Neural progenitor cell (in vitro differentiated cells): ENCODE results near the gene MORN1. TPM values are rescaled to one million over a fixed set of nuclear protein-coding genes. Genes with fewer than 3 reads are reported as not detected.

Source experiments
- DNase-seq: peaks from one replicate; pipeline ENCODE4 v3.0.0-alpha.2; 2016; ENCODE audit warnings: low spot score
- H2AFZ ChIP-seq: fragments of 200-600 bp; sonication (generic); replicated peaks from 2 replicates; pipeline ENCODE4 v1.6.1; 2016; ENCODE audit warnings: antibody characterized with exemption
- H3F3A ChIP-seq: fragments of 200-600 bp; sonication (generic); 2 replicates; pipeline ENCODE4 v1.6.1; 2016; ENCODE audit warnings: antibody characterized with exemption, low read depth
- H3K27ac ChIP-seq: fragments of 200-600 bp; sonication (generic); 2 replicates; pipeline ENCODE4 v1.5.1; 2016; ENCODE audit warnings: mild to moderate bottlenecking
- H3K27me3 ChIP-seq: fragments of 200-600 bp; sonication (generic); 2 replicates; pipeline ENCODE4 v1.6.1; 2016; ENCODE audit warnings: mild to moderate bottlenecking, moderate library complexity
- H3K36me3 ChIP-seq: fragments of 200-600 bp; sonication (generic); 2 replicates; pipeline ENCODE4 v1.5.1; 2016
- H3K4me1 ChIP-seq: fragments of 200-600 bp; sonication (generic); 2 replicates; pipeline ENCODE4 v1.6.1; 2016; ENCODE audit warnings: mixed run types
- H3K4me2 ChIP-seq: fragments of 200-600 bp; sonication (generic); 2 replicates; pipeline ENCODE4 v1.6.1; 2016
- H3K4me3 ChIP-seq: fragments of 200-600 bp; sonication (generic); 2 replicates; pipeline ENCODE4 v1.5.1; 2016
- H3K79me2 ChIP-seq: fragments of 200-600 bp; sonication (generic); 2 replicates; pipeline ENCODE4 v1.6.1; 2016; ENCODE audit warnings: low read depth
- H3K9ac ChIP-seq: fragments of 200-600 bp; sonication (generic); 2 replicates; pipeline ENCODE4 v1.6.1; 2016
- H3K9me3 ChIP-seq: fragments of 200-600 bp; sonication (generic); 2 replicates; pipeline ENCODE4 v1.5.1; 2016; ENCODE audit warnings: low read depth
- H4K20me1 ChIP-seq: fragments of 200-600 bp; sonication (generic); 2 replicates; pipeline ENCODE4 v1.6.1; 2016; ENCODE audit warnings: low read depth
- H3K27ac Mint-ChIP-seq: 3 replicates; pipeline ENCODE4 v1.8.0; 2021; ENCODE audit warnings: mixed read lengths
- H3K27me3 Mint-ChIP-seq: 2 replicates; pipeline ENCODE4 v1.8.0; 2022; ENCODE audit warnings: low read depth, mild to moderate bottlenecking, inconsistent platforms, moderate library complexity, mixed read lengths; ENCODE audit not compliant: insufficient read depth
- H3K36me3 Mint-ChIP-seq: 3 replicates; pipeline ENCODE4 v1.8.0; 2021; ENCODE audit warnings: mixed read lengths
- H3K4me1 Mint-ChIP-seq: 3 replicates; pipeline ENCODE4 v1.8.0; 2021; ENCODE audit warnings: mixed read lengths
- H3K4me3 Mint-ChIP-seq: 3 replicates; pipeline ENCODE4 v1.8.0; 2021; ENCODE audit warnings: mild to moderate bottlenecking, moderate library complexity, mixed read lengths
- H3K9me3 Mint-ChIP-seq: 3 replicates; pipeline ENCODE4 v1.8.0; 2020; ENCODE audit warnings: mixed read lengths
- EZH2 ChIP-seq: fragments of 200-600 bp; sonication (generic); IDR thresholded peaks from 2 replicates; pipeline ENCODE4 v1.6.1; 2017; ENCODE audit warnings: antibody characterized with exemption, mild to moderate bottlenecking, moderate library complexity
- EZH2phosphoT487 ChIP-seq: fragments of 200-600 bp; sonication (generic); IDR thresholded peaks from 2 replicates; pipeline ENCODE4 v1.6.1; 2017; ENCODE audit warnings: antibody characterized with exemption
- total RNA-seq: library from RNA; depleted of rRNA; stranded (reverse); fragments of >200 nt; gene quantifications from 2 replicates; pipeline ENCODE4 v1.2.3, GENCODE V29; 2015; ENCODE audit warnings: low replicate concordance
- TF ChIP-seq, protein P1 (sequence below): fragments of 200-600 bp; sonication (generic); IDR thresholded peaks from 2 replicates; pipeline ENCODE4 v1.5.1; 2017; ENCODE audit warnings: antibody characterized with exemption, mild to moderate bottlenecking

The MORN1 gene
- total RNA-seq, 1 donor from 2014 or later = 7.0 TPM

DNA sequence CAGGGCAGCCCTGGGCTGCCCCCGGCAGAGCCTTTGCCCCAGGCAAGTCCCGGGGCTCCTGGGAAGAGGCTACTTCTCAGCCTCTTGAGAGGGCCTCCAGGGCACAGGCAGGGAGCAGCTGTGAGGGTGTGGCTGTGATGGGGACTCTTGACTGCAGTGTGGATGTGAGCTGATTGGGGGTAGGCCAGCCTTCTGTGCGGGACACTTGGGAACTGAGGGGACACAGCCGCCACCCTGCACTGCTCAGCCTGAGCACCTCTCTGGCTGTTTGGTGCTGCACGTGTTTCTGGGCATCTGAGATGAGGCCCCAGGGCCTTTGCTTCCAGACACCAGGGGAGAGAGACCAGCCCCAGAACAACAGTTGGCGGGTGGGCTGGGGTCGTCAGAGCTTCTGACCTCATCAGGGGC, 101.2 kb downstream of the MORN1 start:
- H3K79me2 ChIP-seq = peaks cover 99% of the 10 kb centered on the region
- H3K4me2 ChIP-seq = peak overlapping the region; percentile 16
- no peak overlapping the region for H3K4me3 ChIP-seq
- no peaks in the 10 kb centered on the region for H3K9me3 ChIP-seq
- TF ChIP-seq EZH2phosphoT487 (no peak), EZH2 (no peak)
- TF ChIP-seq, protein P1, sequence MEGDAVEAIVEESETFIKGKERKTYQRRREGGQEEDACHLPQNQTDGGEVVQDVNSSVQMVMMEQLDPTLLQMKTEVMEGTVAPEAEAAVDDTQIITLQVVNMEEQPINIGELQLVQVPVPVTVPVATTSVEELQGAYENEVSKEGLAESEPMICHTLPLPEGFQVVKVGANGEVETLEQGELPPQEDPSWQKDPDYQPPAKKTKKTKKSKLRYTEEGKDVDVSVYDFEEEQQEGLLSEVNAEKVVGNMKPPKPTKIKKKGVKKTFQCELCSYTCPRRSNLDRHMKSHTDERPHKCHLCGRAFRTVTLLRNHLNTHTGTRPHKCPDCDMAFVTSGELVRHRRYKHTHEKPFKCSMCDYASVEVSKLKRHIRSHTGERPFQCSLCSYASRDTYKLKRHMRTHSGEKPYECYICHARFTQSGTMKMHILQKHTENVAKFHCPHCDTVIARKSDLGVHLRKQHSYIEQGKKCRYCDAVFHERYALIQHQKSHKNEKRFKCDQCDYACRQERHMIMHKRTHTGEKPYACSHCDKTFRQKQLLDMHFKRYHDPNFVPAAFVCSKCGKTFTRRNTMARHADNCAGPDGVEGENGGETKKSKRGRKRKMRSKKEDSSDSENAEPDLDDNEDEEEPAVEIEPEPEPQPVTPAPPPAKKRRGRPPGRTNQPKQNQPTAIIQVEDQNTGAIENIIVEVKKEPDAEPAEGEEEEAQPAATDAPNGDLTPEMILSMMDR = no peak
- Mint-ChIP-seq H3K27me3 (peaks cover 6% of the 10 kb centered on the region), H3K9me3 (no peaks in the 10 kb centered on the region), H3K4me3 (no peak overlapping the region), H3K36me3 (peaks cover 8% of the 10 kb centered on the region), H3K27ac (peak overlapping the region; percentile 89), H3K4me1 (peaks cover 38% of the 10 kb centered on the region)
- peaks cover 24% of the 10 kb centered on the region for H3K4me1 ChIP-seq
- H3K27ac ChIP-seq = peak overlapping the region; percentile 49
- H3K9ac ChIP-seq = no peak overlapping the region
- DNase-seq = no peak
- H3K27me3 ChIP-seq = no peaks in the 10 kb centered on the region
- peaks cover 5% of the 10 kb centered on the region for H3F3A ChIP-seq
- H2AFZ ChIP-seq = no peak overlapping the region
- H3K36me3 ChIP-seq = no peaks in the 10 kb centered on the region
- H4K20me1 ChIP-seq = peaks cover 66% of the 10 kb centered on the region

DNA sequence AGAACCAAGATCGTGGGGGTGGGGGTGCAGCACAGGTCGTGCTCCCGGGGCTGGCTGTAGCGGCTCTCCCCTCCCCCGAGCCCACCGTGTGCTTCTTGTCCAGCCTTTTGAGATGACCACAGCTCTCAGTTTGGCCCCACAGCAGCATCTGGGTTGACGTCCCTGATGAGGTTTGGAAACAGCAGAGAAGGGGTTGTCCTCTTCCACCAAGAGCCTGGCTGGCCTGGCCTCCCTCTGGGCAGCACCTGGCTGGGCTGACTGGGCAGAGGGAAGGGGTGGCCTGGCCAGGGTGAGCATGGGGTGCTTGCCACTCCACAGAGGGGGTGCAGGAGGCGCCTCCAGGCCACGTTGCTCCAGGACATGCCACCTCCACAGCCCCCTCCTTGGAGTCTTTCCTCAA, 101.7 kb downstream of the MORN1 start:
- H3K79me2 ChIP-seq = peaks cover 99% of the 10 kb centered on the region
- H3K4me3 ChIP-seq = no peak overlapping the region
- Mint-ChIP-seq H3K9me3 (no peaks in the 10 kb centered on the region), H3K4me1 (peaks cover 38% of the 10 kb centered on the region), H3K4me3 (no peak overlapping the region), H3K27me3 (peaks cover 6% of the 10 kb centered on the region), H3K36me3 (peaks cover 8% of the 10 kb centered on the region), H3K27ac (peak overlapping the region; percentile 89)
- peaks cover 5% of the 10 kb centered on the region for H3F3A ChIP-seq
- H3K27ac ChIP-seq = peak overlapping the region; percentile 49
- no peak for DNase-seq
- peaks cover 24% of the 10 kb centered on the region for H3K4me1 ChIP-seq
- H3K36me3 ChIP-seq = no peaks in the 10 kb centered on the region
- H3K27me3 ChIP-seq = no peaks in the 10 kb centered on the region
- no peak overlapping the region for H2AFZ ChIP-seq
- no peaks in the 10 kb centered on the region for H3K9me3 ChIP-seq
- TF ChIP-seq, protein P1 = no peak
- TF ChIP-seq EZH2 (no peak), EZH2phosphoT487 (no peak)
- H4K20me1 ChIP-seq = peaks cover 71% of the 10 kb centered on the region
- H3K4me2 ChIP-seq = peak overlapping the region; percentile 16
- no peak overlapping the region for H3K9ac ChIP-seq

DNA sequence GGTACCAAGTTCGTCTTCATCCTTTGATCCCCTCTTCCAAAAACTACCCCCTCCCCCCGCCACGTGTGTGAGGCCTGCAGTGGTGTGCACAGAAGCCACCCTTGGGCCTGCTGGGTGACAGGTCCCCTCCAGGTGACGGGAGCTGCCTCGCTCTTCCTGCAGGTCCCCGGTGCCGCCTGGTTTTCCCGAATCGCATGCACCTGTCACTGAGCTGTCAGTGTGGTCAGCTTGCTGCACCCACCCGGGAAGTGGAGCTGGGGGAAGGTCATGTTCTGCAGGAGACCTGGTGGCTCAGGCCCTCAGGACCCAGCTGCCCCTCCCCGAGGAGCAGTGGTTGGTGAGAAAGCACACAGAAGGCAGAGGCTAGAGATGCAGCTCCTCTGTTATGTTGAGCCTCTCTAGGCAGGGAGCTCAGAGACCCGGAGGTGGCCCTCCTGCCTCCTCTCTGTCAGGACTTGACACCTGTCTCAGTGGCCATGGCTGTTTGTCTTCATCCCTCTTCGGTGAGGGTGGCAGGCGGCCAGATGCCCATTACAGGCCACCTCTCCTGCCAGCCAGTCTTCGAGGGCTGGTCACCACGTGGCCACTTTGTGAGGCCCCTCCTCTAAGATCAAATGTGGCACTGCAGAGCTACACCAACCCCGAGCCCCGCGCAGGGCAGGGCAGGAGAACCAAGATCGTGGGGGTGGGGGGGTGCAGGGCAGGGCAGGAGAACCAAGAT, 102.4 kb downstream of the MORN1 start:
- Histone ChIP-seq H3F3A (peaks cover 5% of the 10 kb centered on the region), H3K4me3 (no peak overlapping the region), H3K27ac (no peak overlapping the region), H3K9ac (no peak overlapping the region), H2AFZ (no peak overlapping the region), H3K27me3 (no peaks in the 10 kb centered on the region), H3K79me2 (peaks cover 97% of the 10 kb centered on the region), H4K20me1 (peaks cover 73% of the 10 kb centered on the region), H3K9me3 (no peaks in the 10 kb centered on the region), H3K36me3 (no peaks in the 10 kb centered on the region), H3K4me2 (no peak overlapping the region), H3K4me1 (peaks cover 24% of the 10 kb centered on the region)
- no peak overlapping the region for H3K4me3 Mint-ChIP-seq
- peaks cover 6% of the 10 kb centered on the region for H3K27me3 Mint-ChIP-seq
- no peak overlapping the region for H3K27ac Mint-ChIP-seq
- TF ChIP-seq EZH2phosphoT487 (no peak), EZH2 (no peak)
- TF ChIP-seq, protein P1 = no peak
- H3K9me3 Mint-ChIP-seq = no peaks in the 10 kb centered on the region
- DNase-seq = no peak
- peaks cover 39% of the 10 kb centered on the region for H3K4me1 Mint-ChIP-seq
- peaks cover 8% of the 10 kb centered on the region for H3K36me3 Mint-ChIP-seq
